NCI-H128 (cell line): ENCODE data around the gene MCOLN2.
"Not testable (repeated sequence)": the region's sequence is repeated elsewhere in the genome, so short reads cannot be mapped to it uniquely, and the experiment has no call there.

ENCODE experiments used
- DNase-seq: peaks from one replicate; lab custom pipeline; 2025; ENCODE audit not compliant: unreplicated experiment; lab: John Stamatoyannopoulos, UW

MCOLN2 gene

DNA sequence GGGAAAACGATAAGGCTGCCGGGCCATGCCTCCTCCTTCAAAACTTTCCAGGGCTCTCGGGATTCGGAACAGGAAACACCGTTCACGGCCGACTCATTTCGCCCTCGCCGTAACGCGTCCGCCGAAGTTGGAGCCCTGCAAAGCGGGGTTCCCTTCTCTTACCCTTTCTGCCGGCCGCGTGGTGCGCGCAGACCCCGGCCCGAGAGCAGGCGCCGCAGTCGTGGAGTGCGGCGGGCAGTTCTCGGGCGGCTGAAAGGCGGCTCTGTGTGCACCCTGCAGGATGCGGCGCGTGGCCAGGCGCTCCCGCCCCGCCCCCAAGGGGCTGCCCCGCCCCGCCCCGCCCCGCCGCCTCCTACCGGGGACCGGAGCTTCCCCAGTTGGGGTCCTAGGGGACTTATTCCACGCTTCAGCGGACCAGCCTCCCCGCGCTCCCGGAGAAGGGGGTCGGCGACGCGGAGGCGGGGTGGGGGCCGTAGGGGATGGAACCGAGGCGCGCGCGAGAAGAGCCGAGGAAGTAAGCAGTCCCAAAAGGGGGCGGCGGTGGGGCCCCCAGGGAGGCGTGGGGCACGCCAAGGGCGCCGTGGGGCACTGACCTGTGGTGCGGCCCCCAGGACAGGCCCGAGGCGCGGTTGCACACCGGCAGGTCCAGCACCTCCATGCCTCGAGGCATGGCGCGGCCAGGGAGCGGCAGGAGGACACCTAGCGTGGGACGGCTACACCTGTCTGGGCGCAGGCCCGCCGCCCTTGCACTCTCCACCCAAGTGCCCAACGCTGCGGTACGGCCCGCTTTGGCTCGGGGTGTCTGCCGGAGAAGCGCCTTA, at the start of gene MCOLN2:
MCOLN2 (minus strand) TSS at position 268 of the 821 bp plus-strand sequence; CDS start at position 27, 241 bp downstream.
- DNase-seq, result no peak

GRCh38 chr1:85042413-85042812, 45.5 kb upstream of the MCOLN2 start:
- DNase-seq, result no peak

GRCh38 chr1:85041793-85042192, 44.9 kb upstream of the MCOLN2 start:
- DNase-seq, result no peak

GRCh38 chr1:85033221-85033620, 36.3 kb upstream of the MCOLN2 start:
- DNase-seq, result no peak

GRCh38 chr1:85030536-85030935, 33.6 kb upstream of the MCOLN2 start:
- no peak for DNase-seq

DNA sequence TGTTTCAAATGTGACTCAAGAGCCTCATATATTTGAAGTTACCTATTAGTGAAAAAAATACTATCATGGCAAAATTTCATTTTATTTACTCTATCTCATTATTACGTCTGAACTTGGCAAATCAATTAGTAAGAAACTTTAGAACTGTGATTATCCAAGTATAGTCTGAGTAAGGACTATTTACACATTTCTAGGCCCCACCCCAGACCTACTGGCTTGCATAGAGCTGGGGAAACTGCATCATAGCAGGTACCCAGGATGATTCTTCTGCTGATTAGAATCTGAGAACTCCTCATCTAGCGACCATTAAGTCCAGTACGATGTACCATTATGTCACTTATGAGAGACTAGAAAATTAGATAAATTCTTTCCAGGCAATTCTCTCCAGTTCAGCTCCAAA, 31.2 kb upstream of the MCOLN2 start:
- no peak for DNase-seq

- no peak for DNase-seq
These were observed 30.5 kb upstream of the MCOLN2 start for GRCh38 chr1:85027242-85027983.

GRCh38 chr1:85025940-85026339, 29.0 kb upstream of the MCOLN2 start:
- no peak for DNase-seq

DNA sequence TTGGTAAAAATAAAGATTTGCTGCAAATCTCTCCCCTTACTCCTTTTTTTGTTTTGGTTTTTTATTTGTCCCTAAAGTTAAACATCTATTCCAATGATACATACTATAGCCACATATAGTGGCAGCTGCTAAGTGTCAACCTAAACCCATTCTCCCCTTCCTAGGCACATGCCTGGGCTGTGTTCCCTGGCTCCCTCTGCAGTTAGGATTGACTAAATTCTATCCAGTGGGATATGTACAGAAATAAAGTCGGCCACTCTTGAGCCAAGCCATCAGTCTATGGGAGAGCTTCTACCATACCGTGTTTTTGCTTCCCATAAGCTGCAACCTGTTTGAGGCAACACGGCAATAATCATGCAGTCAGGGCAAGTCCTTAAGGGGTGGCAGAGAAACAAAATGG, 27.8 kb upstream of the MCOLN2 start:
- DNase-seq, result no peak

GRCh38 chr1:85022700-85023099, 25.8 kb upstream of the MCOLN2 start:
- no peak for DNase-seq

- no peak for DNase-seq
These were observed 23.1 kb upstream of the MCOLN2 start for GRCh38 chr1:85019994-85020393.

DNA sequence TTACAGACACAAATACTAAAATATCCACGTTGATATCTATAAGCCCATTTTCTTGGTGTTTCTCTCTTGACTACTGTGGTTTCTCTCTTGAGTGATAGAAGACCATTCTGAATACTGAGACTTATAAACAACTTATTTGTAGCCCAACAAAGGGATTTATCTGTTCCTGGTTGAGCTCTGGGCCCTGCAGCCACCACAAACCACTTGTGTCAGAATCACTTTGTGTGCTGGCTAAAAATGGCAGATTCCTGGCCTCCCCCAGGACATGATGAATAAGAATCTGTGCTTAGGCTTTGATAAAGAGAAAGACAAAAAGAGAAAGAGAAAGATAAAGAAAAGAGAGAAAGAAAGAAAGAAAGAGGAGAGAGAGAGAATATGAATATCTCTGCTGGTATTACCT, 18.9 kb upstream of the MCOLN2 start:
- no peak for DNase-seq

GRCh38 chr1:85005641-85006040, 8.7 kb upstream of the MCOLN2 start:
- DNase-seq, result not testable (repeated sequence)

DNA sequence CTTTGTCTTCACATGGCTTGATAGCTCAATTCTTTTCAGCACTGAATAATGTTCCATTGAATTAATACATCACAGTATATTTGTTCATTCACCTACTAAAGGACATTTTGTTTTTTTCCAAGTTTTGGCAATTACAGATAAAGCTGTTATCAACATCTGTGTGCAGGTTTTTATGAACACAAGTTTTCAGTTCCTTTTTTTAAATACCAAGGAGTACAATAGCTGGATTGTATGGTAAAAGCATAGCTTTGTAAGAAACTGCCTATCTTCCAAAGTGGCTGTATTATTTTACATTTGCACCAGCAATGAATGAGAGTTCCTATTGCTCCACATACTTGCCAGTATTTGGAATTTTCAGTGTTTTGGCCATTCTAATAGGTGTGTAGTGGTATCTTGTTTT, 4.8 kb upstream of the MCOLN2 start:
- DNase-seq, result no peak

DNA sequence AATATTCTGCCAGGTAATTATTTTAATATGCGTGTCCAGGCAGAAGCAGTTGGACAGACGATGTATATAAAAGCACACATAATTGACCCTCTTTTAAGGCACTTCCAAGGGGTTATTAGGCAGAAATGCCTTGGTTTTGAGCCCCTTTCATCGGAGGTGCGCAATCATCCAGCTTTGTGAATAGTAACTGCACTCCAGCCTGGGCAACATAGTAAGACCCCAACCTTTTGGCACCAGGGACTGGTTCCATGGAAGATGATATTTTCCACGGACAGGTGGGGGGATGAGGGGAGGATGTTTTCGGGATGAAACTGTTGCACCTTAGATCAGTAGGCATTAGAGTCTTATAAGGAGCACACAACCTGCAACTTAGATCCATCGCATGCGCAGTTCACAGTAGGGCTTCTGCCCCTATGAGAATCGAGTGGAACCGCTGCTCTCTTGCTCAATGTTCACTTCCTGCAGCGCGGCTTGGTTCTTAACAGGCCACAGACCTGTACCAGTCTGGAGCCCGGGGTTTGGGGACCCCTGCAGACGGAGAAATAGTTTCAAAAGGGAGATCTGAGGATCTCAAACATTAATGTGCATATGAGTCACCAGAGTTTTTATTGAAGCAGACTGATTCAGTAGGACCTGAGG, 1.8 kb upstream of the MCOLN2 start:
- DNase-seq, result no peak

DNA sequence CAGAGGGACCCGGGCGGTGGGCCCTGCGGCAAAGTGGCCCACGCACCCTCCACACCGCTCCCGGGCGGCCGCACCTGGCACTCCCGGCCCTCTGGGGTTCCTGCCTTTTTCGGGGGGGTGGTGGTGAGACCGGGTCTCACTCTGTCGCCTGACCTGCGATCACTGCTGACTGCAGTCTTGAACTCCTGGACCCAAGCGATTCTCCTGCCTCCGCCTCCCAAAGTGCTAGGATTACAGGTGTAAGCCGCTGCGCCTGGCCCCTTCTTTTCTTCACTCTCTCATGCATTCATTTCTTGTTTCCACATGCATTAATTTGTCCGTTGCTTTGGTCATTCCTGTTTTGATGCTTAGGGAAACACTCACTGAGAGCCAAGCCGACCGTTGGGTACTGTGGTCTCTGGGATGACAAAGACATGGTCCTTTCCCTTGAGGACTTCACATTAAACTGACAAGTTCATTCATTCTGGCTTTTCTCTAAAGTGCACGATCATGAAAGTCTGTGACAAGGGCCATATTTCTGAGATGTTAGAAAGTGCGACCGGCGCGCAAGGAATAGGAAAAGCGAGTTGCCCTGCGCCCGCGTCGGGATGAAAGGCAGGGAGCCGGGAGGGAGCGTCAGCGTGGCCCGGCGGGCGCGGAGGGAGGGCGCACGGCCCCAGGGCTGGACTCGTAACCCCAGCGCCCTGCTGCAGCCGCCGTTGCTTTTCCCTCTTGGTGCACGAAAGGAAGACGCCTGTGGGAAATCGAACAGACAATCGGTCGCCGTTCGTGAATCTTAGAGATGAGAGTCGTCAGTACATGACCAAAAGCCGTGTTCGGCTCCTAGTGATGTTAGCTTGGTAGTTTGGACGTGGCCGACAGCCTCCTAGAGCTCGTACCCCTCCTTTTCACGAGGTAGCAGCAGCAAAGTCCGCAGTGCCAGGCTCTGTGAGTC, 1.0 kb upstream of the MCOLN2 start:
- no peak for DNase-seq

- no peak for DNase-seq
These were observed 1.2 kb downstream of the MCOLN2 start for GRCh38 chr1:84995484-84996334.

- DNase-seq, result no peak
These were observed 5.6 kb downstream of the MCOLN2 start for GRCh38 chr1:84991097-84991920.

DNA sequence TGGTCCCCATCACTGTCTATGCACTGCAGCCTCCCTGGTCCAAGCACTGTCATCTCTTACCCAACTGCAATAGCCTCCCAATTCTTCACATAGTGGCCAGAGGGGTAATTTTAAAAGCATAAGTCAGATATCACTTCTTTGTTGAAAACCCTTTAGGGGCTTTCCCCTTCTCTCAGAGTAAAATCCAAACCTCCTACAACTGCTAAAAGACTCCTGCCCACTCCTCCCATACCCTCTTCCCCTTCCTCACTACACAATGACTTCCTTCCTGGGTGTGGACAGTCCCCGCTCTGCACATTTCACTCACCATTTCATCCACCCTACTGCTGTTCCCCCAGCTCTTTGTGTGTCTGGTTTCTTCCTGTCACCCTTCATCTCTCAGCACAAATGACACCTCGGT, 8.3 kb downstream of the MCOLN2 start:
- DNase-seq, result no peak
